Activated CD4-positive, alpha-beta T cell treated with anti-CD3 and anti-CD28 coated beads for 1 hour (primary cell): ENCODE measurements around the gene CCDC78.
"Not testable (repeated sequence)": the region's sequence is repeated elsewhere in the genome, so short reads cannot be mapped to it uniquely, and the experiment has no call there.

Source experiments
- DNase-seq: peaks from one replicate; pipeline ENCODE4 v3.0.0-alpha.2; 2020

The CCDC78 gene

GRCh38 chr16:722835-723633 lies 3.2 kb downstream of the CCDC78 start:
- no peak for DNase-seq

DNA sequence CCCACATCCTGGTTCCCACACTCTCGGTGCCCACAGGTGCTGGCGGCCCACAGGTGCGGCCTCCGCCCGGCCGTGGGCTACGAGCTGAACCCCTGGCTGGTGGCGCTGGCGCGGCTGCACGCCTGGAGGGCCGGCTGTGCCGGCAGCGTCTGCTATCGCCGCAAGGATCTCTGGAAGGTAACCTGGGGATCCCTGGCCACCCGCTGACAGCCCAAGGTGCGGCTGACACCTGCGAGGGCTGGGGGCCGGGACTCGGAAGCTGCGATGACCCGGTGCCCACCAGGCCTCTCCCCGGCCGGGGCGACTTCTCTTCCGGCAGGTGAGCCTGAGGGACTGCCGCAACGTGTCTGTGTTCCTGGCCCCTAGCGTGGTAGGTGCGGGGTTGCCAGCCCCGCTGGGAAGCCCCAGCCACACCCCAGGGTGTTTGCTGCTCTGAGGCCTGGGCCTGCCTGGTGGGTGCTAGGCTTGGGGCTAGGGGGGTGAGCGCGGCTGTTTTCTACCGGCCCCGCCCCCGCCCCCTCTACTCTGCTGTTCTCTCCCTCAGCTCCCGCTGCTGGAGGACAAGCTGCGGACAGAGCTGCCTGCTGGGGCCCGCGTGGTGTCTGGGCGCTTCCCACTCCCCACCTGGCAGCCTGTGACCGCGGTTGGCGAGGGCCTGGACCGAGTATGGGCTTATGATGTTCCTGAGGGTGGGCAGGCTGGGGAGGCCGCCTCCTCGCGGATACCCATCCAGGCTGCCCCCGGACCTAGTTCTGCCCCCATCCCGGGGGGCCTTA lies 4.3 kb downstream of the CCDC78 start:
- DNase-seq = no peak

- peak; percentile 50 for DNase-seq
Observed at GRCh38 chr16:720990-721764, 5.1 kb downstream of the CCDC78 start, which contains the start of gene ANTKMT. ANTKMT (plus strand) TSS chr16:721146; CDS start chr16:721275, 129 bp downstream.

DNA sequence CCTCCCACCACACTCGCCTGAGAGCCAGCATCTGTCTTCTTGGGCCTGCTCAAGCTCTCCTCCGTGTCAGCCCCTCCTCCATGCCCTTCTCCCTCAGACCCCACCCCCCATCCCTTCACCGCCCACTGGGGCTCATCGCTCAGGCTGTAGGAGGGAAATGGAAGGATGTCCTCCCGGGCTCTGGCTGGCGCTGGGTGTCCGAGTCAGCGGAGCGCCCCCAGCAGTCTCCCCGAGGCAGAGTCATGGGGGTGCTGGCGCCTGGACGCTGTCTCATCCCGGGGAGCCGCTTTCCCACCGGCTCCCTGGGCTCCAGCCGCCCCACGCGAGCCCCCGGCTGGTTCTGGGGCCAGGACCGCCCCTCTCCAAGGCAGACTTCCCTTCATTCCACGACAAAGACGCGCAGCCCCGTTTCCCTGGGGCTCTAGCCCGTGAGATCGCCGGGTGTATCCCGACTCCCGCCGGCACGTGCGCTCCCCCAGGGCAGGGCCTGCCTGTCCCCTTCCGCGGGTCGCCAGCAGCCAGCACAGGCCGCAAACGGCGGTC lies 5.7 kb downstream of the CCDC78 start:
- no peak for DNase-seq

DNA sequence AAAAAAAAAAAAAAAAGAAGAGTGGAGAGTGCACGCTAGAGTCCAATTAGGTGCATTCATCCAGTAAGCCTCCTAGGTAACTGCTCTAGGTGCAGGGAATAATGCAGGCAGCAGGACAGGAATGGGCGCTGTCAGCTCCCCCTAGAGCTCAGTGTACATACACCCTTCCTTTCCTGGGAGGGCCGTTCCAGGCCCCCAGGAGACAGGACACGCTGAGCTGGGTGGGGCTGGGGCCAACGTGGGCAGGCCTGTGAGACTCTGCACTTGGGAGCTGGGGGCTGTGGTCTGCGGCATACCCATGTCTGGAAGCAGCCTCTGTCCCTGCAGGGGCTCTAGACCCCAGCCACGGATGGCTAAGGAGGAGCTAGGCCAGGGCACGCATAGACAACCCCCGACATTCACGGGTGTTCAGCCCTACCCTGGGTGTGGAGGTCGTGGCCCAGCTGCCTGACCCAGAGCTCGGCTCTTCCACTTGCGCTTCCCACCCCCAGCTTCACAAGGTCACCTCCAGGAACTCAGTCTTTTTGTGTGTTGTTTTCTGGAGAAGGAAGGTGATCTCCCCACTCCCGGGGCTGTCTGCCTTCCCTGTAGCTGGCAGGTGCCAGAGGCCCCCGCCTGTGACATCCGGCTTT lies 6.3 kb downstream of the CCDC78 start:
- DNase-seq = no peak

GRCh38 chr16:718922-719321 lies 7.3 kb downstream of the CCDC78 start:
- DNase-seq = no peak

DNA sequence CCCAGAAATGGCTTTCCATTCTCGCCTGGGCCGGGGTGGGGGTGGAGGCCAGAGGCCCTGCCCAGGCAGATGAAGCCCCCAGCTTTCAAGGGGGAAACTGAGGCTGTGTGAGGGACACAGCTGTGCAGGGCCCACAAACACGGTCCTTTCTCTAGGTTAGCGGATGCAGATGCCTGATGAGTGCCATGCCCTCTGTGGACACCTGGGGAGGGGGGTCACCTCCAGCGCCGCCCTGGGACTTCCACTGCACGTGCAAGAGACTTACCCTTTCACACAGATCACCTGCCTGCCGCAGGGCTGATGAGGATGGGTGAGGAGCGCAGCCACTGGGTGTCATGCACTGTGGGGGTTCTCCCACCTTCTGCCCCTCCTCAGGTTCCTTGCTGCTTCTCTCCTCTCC lies 7.9 kb downstream of the CCDC78 start:
- DNase-seq = no peak

DNA sequence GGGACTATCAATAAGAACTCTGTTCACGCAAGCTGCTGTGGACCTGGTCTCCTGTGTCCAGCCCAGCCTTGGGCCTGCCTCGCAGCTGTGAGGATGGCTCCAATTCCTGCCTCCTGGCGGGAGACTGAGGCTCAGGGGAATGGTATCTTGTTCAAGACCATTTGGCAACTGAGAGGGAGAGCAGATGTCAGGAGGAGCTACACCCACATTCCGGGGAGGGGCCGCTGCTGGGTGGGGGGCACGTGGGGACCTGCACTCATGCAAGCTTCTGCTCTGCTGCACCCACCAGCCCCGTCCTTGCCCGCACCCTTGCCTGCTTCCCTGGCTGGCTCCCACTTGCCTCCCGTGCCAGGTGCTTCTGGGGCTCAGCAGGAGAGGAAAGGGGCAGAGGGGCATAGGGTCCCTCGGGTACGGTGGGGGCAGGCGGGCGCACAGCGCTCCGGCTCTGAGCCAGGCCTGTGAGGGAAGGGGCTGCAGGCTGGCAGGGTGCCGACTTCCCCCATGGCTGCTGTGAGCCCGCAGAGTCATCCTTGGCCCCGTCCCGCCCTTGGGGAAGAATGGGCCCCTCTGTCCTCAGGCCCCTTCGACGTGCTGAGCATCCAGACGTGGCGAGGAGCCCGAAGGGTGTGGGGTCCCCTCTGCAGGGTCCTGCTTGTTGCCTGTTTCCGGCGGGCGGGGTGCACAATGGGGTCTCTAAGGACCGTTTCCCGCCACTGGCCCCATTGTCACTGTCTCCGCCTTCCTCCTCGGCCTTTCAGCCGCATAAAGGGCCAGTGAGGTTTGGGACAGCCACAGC lies 8.6 kb downstream of the CCDC78 start:
- no peak for DNase-seq

DNA sequence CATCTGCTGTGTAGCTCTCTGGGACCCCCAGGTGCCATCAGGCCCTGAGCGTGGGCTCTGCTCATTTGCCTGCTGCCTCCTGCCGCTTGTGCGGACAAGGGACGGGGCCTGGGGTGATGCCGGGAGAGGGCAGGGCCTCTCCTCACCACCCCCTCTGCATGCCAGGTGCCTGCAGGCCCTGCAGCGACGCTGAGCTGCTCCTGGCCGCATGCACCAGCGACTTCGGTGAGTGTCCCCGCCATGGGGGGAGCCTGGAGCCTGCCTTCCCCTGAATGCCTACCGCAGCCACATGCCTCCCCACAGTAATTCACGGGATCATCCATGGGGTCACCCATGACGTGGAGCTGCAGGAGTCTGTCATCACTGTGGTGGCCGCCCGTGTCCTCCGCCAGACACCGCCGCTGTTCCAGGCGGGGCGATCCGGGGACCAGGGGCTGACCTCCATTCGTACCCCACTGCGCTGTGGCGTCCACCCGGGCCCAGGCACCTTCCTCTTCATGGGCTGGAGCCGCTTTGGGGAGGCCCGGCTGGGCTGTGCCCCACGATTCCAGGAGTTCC lies 9.4 kb downstream of the CCDC78 start:
- DNase-seq = no peak

DNA sequence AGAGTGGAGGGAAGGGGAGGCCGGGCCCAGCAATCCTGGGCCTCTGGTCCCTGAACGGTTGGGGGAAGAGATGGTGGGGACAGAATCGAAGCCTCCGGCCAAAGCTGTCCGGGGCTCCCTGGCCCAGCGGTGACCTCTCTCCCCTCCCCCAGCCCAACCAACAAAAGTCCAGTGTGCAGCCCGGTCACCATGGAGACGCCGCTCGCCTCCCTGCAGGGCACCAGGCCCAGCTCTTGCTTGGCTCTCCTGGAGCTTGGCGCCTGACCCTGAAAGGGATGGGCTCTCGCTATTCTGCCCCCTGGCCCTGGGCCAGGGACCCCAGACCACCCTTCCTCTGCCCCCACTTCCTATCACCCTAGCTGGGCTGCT lies 10.1 kb downstream of the CCDC78 start:
- no peak for DNase-seq

DNA sequence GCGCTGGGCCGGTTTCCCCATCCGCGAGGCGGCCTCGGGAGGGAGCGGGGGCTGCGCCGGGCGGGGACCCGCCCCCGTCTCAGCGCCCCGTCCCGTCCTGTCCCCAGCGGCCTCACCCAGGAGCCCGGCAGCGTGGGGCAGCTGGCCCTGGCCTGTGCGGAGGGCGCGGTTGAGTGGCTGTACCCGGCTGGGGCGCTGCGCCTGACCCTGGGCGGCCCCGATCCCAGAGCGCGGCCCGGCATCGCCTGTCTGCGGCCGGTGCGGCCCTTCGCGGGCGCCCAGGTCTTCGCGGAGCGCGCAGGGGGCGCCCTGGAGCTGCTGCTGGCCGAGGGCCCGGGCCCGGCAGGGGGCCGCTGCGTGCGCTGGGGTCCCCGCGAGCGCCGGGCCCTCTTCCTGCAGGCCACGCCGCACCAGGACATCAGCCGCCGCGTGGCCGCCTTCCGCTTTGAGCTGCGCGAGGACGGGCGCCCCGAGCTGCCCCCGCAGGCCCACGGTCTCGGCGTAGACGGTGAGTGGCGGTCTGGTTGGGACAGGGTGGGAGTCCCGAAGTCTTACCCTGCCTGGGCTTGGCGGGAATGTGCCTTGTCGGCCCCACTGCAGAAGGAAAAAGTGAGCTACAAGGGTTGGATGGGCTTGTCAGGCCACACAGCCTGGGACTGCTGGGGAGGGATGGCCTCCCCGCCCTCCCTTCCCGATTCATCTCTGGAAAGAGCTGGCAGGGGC lies 10.6 kb downstream of the CCDC78 start:
- no peak for DNase-seq

DNA sequence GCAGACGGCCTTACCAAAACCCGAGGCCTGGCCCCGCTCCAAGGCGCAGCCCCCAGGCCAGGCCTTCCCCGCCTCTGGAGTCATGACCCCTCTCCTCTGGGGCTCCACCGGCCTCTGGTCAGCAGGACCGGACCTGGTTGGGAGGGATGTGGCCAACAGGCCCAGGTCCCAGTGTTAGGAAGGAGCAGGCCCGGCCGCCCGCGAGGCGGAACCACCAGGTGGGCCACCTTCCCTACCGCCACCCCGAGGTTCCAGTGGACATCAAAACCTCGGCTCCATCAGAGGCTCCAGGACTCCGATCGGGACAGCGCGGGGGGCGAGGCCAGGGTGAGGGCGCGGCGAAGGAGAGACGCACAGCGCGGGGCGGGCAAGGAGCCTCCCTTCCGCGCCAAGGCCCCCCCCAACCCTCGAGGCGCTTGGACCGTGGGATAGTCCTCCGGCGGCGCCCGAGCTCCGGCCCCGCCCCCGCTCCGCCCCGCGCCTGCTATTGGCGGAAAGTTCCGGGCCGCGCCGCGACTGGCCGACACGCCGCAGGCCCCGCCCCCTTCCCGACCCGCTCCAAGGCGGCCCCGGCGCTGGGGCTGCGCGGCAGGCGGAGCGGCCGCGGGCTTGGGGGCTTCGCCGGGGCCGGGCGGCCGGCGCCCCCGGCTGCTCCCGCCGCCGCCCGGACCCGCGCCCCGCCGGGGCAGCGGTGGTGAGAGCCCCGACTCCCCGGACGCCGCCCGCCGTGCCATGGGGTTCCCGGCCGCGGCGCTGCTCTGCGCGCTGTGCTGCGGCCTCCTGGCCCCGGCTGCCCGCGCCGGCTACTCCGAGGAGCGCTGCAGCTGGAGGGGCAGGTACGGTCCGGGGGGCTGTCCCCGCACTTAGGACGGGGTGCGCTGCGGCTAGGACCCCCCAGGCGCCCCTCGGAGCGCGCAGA lies 11.4 kb downstream of the CCDC78 start, which contains the start of gene METRN:
METRN (plus strand) TSS at position 561 of the 919 bp plus-strand sequence; CDS start at position 733, 172 bp downstream.
- peak; percentile 79 for DNase-seq

GRCh38 chr16:714079-714478 lies 12.2 kb downstream of the CCDC78 start:
- no peak for DNase-seq

- DNase-seq = not testable (repeated sequence)
Observed at GRCh38 chr16:712740-713250, 13.4 kb downstream of the CCDC78 start.

DNA sequence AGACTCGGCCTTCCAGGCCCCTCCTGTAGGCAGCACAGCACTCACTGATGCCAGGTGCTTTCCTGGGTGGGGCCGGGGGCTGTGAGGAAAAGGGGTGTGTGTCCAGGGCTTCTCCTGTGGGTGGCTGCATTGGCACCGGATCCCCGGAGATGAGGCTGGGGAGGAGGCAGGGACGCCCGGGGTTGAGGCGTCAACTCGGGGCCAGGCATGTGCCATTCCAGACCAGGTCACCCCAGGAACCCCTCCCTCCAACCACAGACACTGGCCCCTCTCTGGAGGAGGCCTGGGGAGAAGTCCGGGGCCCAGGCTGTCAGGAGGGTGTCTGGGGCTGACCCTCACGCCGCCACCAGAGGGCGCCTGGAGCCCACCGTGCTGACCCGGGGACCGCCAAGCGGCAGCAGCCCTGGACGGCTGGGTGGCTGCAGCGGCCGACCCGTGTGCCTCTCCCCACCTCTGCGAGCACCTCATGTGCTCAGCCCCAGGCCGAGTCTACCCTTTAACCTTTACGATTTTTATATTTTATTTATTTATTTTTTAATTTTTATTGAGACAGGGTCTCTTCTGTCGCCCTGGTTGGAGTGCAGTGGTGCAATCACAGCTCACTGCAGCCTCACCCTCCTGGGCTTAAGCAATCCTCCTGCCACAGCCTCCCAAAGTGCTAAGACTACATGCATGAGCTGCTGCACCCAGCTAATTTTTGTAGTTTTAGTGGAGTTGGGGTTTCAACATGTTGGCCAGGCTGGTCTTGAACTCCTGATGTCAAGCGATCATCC lies 14.5 kb downstream of the CCDC78 start:
- peak; percentile 69 for DNase-seq

GRCh38 chr16:711084-711483 lies 15.2 kb downstream of the CCDC78 start:
- no peak for DNase-seq

GRCh38 chr16:710500-711075 lies 15.7 kb downstream of the CCDC78 start:
- DNase-seq = no peak
